ENCODE measurements around the gene NMT1. TPM values are rescaled to one million over a fixed set of nuclear protein-coding genes. Genes with fewer than 3 reads are reported as not detected.
A peak's percentile ranks its signal among the peaks of the same experiment; 100 is the strongest.
"Not testable (repeated sequence)": the region's sequence is repeated elsewhere in the genome, so short reads cannot be mapped to it uniquely, and the experiment has no call there.

NMT1 gene
- total RNA-seq, 1 donor from 2014 or later, result 98.8 TPM

- DNase-seq (ENCODE audit: extremely low spot score, unreplicated experiment), result no peak
- Mint-ChIP-seq H3K4me3 (peak overlapping the region; percentile 90), H3K27ac (peak overlapping the region; percentile 95), H3K36me3 (peaks cover 7% of the 10 kb centered on the region), H3K27me3 (no peaks in the 10 kb centered on the region), H3K4me1 (ENCODE audit: unreplicated experiment) (peaks cover 25% of the 10 kb centered on the region), H3K9me3 (no peaks in the 10 kb centered on the region)
- no peak for TF ChIP-seq CTCF (conservative IDR thresholded peaks at IDR 0.05)
Observed at GRCh38 chr17:45050481-45051059, 10.5 kb upstream of the NMT1 start.

GRCh38 chr17:45051060-45051719 lies 9.9 kb upstream of the NMT1 start, which contains the start of gene DCAKD:
TSS of gene DCAKD (minus strand) at chr17:45051632. CDS start at chr17:45034885, 16,747 bp downstream.
- Mint-ChIP-seq H3K27me3 (no peaks in the 10 kb centered on the region), H3K27ac (peak within 1 kb of the TSS; percentile 95), H3K4me1 (ENCODE audit: unreplicated experiment) (peaks cover 25% of the 10 kb centered on the region), H3K9me3 (no peaks in the 10 kb centered on the region), H3K4me3 (peak within 1 kb of the TSS; percentile 90), H3K36me3 (peaks cover 7% of the 10 kb centered on the region)
- no peak for TF ChIP-seq CTCF (conservative IDR thresholded peaks at IDR 0.05)
- DNase-seq (ENCODE audit: extremely low spot score, unreplicated experiment), result peak; percentile 96

GRCh38 chr17:45051720-45052051 lies 9.4 kb upstream of the NMT1 start:
- not testable (repeated sequence) for H3K36me3 Mint-ChIP-seq; H3K27me3 Mint-ChIP-seq; DNase-seq (ENCODE audit: extremely low spot score, unreplicated experiment); H3K4me3 Mint-ChIP-seq; H3K27ac Mint-ChIP-seq; H3K9me3 Mint-ChIP-seq
- peaks cover 22% of the 10 kb centered on the region for H3K4me1 Mint-ChIP-seq (ENCODE audit: unreplicated experiment)

- no peak for DNase-seq (ENCODE audit: extremely low spot score, unreplicated experiment)
- peaks cover 17% of the 10 kb centered on the region for H3K4me1 Mint-ChIP-seq (ENCODE audit: unreplicated experiment)
- H3K27me3 Mint-ChIP-seq, result no peaks in the 10 kb centered on the region
- H3K4me3 Mint-ChIP-seq, result peak overlapping the region; percentile 86
- H3K9me3 Mint-ChIP-seq, result no peaks in the 10 kb centered on the region
- peak overlapping the region; percentile 85 for H3K27ac Mint-ChIP-seq
- H3K36me3 Mint-ChIP-seq, result no peaks in the 10 kb centered on the region
- no peak for TF ChIP-seq CTCF (conservative IDR thresholded peaks at IDR 0.05)
Observed at GRCh38 chr17:45052052-45052772, 8.9 kb upstream of the NMT1 start.

GRCh38 chr17:45060382-45060796 lies 728 bp upstream of the NMT1 start:
- Mint-ChIP-seq H3K4me1 (ENCODE audit: unreplicated experiment) (peaks cover 9% of the 10 kb centered on the region), H3K9me3 (no peaks in the 10 kb centered on the region), H3K27me3 (no peaks in the 10 kb centered on the region), H3K4me3 (peak overlapping the region; percentile 100), H3K27ac (peak overlapping the region; percentile 98), H3K36me3 (peaks cover 4% of the 10 kb centered on the region)
- no peak for DNase-seq (ENCODE audit: extremely low spot score, unreplicated experiment)
- TF ChIP-seq CTCF (conservative IDR thresholded peaks at IDR 0.05), result no peak

Data from type B pancreatic cell (in vitro differentiated cells).